Hepatocyte (in vitro differentiated cells): ENCODE data around the gene IARS1. TPM values are rescaled to one million over a fixed set of nuclear protein-coding genes. Genes with fewer than 3 reads are reported as not detected.

Experiments used
- DNase-seq: peaks from one replicate; pipeline ENCODE4 v3.0.0-alpha.2; 2016; ENCODE audit warnings: low spot score
- H2AFZ ChIP-seq: fragments of 200-600 bp; sonication (generic); 2 replicates; pipeline ENCODE4 v1.6.0; 2016; ENCODE audit warnings: antibody characterized with exemption, mild to moderate bottlenecking
- H3K27ac ChIP-seq: fragments of 200-600 bp; sonication (generic); 2 replicates; pipeline ENCODE4 v1.5.1; 2016; ENCODE audit warnings: mild to moderate bottlenecking
- H3K27me3 ChIP-seq: fragments of 200-600 bp; sonication (generic); 2 replicates; pipeline ENCODE4 v1.6.1; 2016
- H3K36me3 ChIP-seq: fragments of 200-600 bp; sonication (generic); replicated peaks from 2 replicates; pipeline ENCODE4 v1.5.1; 2016; ENCODE audit warnings: low read depth; ENCODE audit not compliant: insufficient read depth
- H3K4me1 ChIP-seq: fragments of 200-600 bp; sonication (generic); 2 replicates; pipeline ENCODE4 v1.5.1; 2016; ENCODE audit warnings: mild to moderate bottlenecking, moderate library complexity; ENCODE audit not compliant: insufficient read depth
- H3K4me2 ChIP-seq: fragments of 200-600 bp; sonication (generic); 2 replicates; pipeline ENCODE4 v1.6.0; 2016
- H3K4me3 ChIP-seq: fragments of 200-600 bp; sonication (generic); 2 replicates; pipeline ENCODE4 v1.5.1; 2016; ENCODE audit warnings: mild to moderate bottlenecking
- H3K79me2 ChIP-seq: fragments of 200-600 bp; sonication (generic); 2 replicates; pipeline ENCODE4 v1.6.0; 2017; ENCODE audit warnings: mild to moderate bottlenecking
- H3K9me2 ChIP-seq: fragments of 200-600 bp; sonication (generic); replicated peaks from 2 replicates; pipeline ENCODE4 v1.6.0; 2017; ENCODE audit warnings: mild to moderate bottlenecking; ENCODE audit not compliant: insufficient read depth
- H3K9me3 ChIP-seq: fragments of 200-600 bp; sonication (generic); 2 replicates; pipeline ENCODE4 v1.5.1; 2016; ENCODE audit warnings: low read depth, mild to moderate bottlenecking
- H4K20me1 ChIP-seq: fragments of 200-600 bp; sonication (generic); 2 replicates; pipeline ENCODE4 v1.6.0; 2016; ENCODE audit warnings: mild to moderate bottlenecking; ENCODE audit not compliant: insufficient read depth, poor library complexity, severe bottlenecking
- CTCF ChIP-seq: fragments of 200-600 bp; sonication (generic); IDR thresholded peaks from 2 replicates; pipeline ENCODE4 v1.5.1; 2016; ENCODE audit warnings: antibody characterized with exemption, mild to moderate bottlenecking; ENCODE audit not compliant: poor library complexity
- EZH2 ChIP-seq: fragments of 200-600 bp; sonication (generic); IDR thresholded peaks from 2 replicates; pipeline ENCODE4 v1.6.1; 2016; ENCODE audit warnings: antibody characterized with exemption, mild to moderate bottlenecking, borderline replicate concordance
- EZH2phosphoT487 ChIP-seq: fragments of 200-600 bp; sonication (generic); IDR thresholded peaks from one replicate; pipeline ENCODE4 v1.6.1; 2018; ENCODE audit warnings: antibody characterized with exemption, mild to moderate bottlenecking, low read depth, moderate library complexity; ENCODE audit not compliant: unreplicated experiment, severe bottlenecking
- WGBS: methylation state at CpG from one replicate; pipeline ENCODE4 v1.1.6; 2016; ENCODE audit warnings: low lambda C conversion rate; ENCODE audit errors: missing lambda C conversion rate; 5-methylcytosine and 5-hydroxymethylcytosine counted together
- polyA plus RNA-seq: library from polyadenylated mRNA; unstranded; fragments of >200 nt; fragmentation: Nextera tagmentation; extraction: Ambion mirVana; gene quantifications from 2 replicates; pipeline ENCODE4 v1.2.1, GENCODE V29; 2016
- total RNA-seq: library from RNA; depleted of rRNA; stranded (reverse); fragments of >200 nt; gene quantifications from 2 replicates; pipeline ENCODE4 v1.2.3, GENCODE V29; 2014

The IARS1 gene
- total and polyA plus RNA-seq, 2 experiments from 2014 or later, result 74.4 to 158 TPM

- Histone ChIP-seq H3K4me1 (peaks cover 4% of the 10 kb centered on the region), H3K9me2 (no peaks in the 10 kb centered on the region), H3K4me2 (no peak overlapping the region), H3K36me3 (no peaks in the 10 kb centered on the region), H3K79me2 (no peaks in the 10 kb centered on the region), H4K20me1 (no peaks in the 10 kb centered on the region), H3K4me3 (no peak overlapping the region), H3K27ac (no peak overlapping the region), H2AFZ (no peak overlapping the region), H3K9me3 (no peaks in the 10 kb centered on the region), H3K27me3 (no peaks in the 10 kb centered on the region)
- no peak for DNase-seq
- 68% methylated on average over 2 of the region's 2 CpGs for whole genome bisulfite sequencing
- TF ChIP-seq EZH2 (no peak), EZH2phosphoT487 (no peak), CTCF (no peak)
Measured at GRCh38 chr9:92333282-92333634, 39.8 kb upstream of the IARS1 start.

GRCh38 chr9:92332577-92333281 lies 39.2 kb upstream of the IARS1 start:
- no peak overlapping the region for H3K27ac ChIP-seq
- TF ChIP-seq CTCF, result no peak
- no peak for TF ChIP-seq EZH2
- no peak for TF ChIP-seq EZH2phosphoT487
- no peak overlapping the region for H2AFZ ChIP-seq
- no peaks in the 10 kb centered on the region for H3K9me2 ChIP-seq
- no peaks in the 10 kb centered on the region for H3K9me3 ChIP-seq
- no peaks in the 10 kb centered on the region for H3K27me3 ChIP-seq
- no peaks in the 10 kb centered on the region for H3K36me3 ChIP-seq
- H4K20me1 ChIP-seq, result no peaks in the 10 kb centered on the region
- H3K79me2 ChIP-seq, result no peaks in the 10 kb centered on the region
- H3K4me3 ChIP-seq, result no peak overlapping the region
- 79% methylated on average over 3 of the region's 3 CpGs for WGBS
- peaks cover 4% of the 10 kb centered on the region for H3K4me1 ChIP-seq
- no peak overlapping the region for H3K4me2 ChIP-seq
- DNase-seq, result no peak

- Histone ChIP-seq H3K4me3 (no peak overlapping the region), H3K4me2 (no peak overlapping the region), H3K36me3 (no peaks in the 10 kb centered on the region), H3K27ac (no peak overlapping the region), H4K20me1 (no peaks in the 10 kb centered on the region), H3K9me2 (no peaks in the 10 kb centered on the region), H3K9me3 (no peaks in the 10 kb centered on the region), H2AFZ (no peak overlapping the region), H3K79me2 (peaks cover 18% of the 10 kb centered on the region), H3K4me1 (peaks cover 10% of the 10 kb centered on the region), H3K27me3 (no peaks in the 10 kb centered on the region)
- peak; percentile 57 for DNase-seq
- 41% methylated on average over 2 of the region's 2 CpGs for WGBS
- TF ChIP-seq EZH2phosphoT487, result no peak
- peak; percentile 53 for TF ChIP-seq CTCF
Measured at GRCh38 chr9:92328225-92328624, 34.7 kb upstream of the IARS1 start.
